Measurements from ENCODE around the gene FILIP1L.

Gene FILIP1L

GRCh38 chr3:99881121-99881524 lies 233.2 kb downstream of the FILIP1L start:
- no peak for DNase-seq

DNA sequence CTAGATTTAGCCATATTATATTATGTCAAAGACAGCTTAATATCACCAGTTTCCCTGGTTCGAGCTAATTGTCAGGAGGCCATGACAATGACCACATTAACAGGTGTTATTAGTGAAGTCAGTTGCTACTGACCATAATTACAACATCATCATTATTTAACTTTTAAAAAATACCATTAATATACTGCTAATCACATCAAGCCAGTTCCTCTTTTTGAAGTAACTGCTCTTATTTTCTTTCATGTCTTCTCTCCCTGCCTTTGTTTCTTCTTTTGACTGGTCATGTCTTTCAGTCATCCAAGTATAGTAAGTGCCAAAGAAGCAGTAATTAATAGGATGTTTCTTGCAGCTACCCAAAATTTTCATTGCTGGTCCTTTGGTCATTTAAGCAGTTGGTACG lies 235.0 kb downstream of the FILIP1L start:
- DNase-seq: no peak

- DNase-seq: no peak
Measured at GRCh38 chr3:99878005-99878404, 236.3 kb downstream of the FILIP1L start.

- no peak for DNase-seq
Measured at GRCh38 chr3:99877031-99877579, 237.2 kb downstream of the FILIP1L start.

DNA sequence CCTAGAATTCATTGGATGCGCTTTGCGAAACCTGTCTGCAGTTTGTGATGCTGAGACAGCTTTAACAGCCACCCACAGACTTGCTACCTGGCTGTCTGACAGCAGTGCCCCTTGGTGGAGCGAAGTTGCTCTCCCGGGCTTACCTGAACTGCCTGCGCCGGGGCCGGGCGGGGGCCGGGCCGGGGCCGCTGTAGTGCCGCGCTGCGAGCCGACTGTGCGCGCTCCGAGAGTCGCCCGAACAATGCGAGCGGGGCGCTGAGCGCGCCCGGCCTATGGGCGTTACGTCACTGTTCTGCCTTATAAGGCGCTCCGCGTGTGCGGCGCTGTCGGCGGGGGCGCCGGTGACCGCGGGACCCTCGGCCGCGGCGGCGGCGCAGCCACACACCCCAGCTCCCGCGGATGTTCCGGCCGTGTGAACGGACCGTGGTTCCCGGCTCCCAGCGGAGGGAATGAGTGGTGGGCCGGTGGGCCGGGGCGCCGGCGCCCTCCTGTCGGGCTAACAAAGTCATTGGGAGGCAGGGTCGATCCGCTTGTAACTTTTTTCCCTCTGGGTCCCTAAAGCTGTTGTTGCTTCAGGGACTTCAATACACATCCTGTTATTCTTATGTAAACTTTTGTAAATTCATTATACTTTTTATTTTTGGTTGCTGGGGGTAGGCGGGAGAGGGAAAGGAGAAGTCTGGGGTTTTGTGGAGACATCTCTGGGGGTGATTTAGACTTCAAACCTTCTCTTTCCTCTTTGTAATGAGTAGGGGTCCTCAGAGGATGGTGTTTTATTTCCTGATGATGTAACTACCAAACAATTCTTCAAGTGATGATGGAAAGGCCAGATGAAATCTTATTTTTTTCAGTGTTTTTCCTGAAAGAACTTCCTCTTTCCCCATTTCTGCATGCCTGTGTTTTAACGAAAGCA lies 238.1 kb downstream of the FILIP1L start:
- DNase-seq: peak; percentile 74

GRCh38 chr3:99875581-99875928 lies 238.7 kb downstream of the FILIP1L start:
- DNase-seq: no peak

DNA sequence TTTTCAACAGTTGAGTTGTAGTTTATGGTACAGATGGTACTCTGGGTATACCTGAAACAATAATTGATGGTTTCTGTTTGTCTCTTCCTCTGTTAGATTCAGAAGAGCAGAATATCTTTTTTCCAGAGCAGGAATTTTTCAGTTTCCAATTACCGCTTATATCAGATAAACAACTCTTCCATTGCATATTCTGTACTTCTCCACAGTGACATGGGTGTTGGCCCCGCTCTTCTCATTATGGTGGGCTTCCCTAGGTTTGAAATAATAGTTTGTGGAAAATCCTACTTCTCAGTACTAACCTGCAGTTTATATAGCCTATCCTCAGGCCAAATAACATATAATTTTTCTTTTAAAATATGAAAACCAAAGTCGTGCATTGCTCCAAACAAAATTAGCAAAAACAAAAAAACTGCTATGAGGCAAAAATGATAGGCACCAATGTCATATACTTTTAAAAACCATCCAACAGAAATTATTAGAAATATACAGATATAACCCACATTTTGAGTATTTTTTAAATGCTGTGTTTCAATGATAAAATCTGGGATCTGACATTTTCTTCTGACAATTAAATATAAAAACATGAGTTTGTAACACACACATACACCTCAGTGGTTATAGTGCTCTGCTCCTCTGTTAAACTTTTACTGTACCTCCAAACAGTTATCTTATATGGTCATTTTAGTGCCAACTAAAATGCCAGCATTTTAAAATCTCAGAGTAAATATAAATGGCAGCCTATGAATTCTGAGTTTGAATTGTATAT lies 239.9 kb downstream of the FILIP1L start:
- no peak for DNase-seq

DNA sequence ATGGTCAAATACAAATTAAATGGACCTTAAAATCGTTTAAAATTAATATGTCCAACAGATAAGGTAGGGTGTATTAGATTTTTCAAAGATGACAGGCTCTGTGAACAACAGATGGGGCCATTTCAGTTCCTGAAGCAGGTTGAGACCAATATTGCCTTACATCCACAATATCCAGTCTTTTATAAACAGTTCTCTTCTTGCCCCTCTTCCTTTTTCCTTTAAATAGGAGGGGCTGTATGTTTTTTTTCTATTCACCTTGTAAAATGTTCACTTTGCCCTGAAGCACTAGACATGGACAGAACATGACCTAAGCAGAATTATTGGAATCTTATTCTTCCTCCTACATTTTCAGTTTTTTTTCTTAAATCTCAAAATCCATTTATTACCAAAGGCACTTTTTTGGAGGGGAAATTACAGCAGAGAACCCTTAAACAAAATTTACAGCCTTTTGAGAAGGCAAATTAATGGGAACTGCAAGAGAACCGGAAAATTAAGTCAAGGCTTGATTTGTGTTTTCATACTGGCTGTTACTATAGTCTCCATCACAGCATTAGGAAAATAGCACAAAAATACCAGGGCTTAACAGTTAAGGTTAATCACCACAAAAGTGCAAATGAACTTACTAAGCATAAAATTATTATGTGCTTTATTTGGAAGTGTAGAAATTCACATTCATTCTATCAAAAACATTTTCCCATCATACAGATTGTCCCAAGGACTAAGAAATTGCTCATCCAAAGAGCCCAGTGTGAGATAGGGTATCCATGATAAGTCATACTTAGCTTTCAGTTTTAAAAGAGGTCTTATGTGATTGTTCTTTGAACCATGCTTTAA lies 240.8 kb downstream of the FILIP1L start:
- no peak for DNase-seq

DNA sequence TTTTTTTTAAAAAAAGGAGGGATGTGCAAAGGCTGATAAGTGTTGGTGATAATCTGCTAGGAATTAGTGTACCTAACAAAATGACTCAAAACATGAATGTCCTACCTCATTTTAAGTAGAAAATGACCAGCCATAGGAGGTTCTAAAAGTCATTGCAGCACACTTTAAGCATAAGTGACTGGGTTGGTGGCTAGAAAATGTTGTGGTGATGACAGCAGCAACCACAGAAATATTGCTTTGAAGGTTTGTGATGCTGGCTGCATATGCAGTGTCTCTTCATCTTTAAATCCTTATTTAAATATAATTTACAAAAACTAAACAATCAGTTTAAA lies 241.4 kb downstream of the FILIP1L start:
- no peak for DNase-seq

- DNase-seq: no peak
Measured at GRCh38 chr3:99871231-99872045, 242.9 kb downstream of the FILIP1L start.

DNA sequence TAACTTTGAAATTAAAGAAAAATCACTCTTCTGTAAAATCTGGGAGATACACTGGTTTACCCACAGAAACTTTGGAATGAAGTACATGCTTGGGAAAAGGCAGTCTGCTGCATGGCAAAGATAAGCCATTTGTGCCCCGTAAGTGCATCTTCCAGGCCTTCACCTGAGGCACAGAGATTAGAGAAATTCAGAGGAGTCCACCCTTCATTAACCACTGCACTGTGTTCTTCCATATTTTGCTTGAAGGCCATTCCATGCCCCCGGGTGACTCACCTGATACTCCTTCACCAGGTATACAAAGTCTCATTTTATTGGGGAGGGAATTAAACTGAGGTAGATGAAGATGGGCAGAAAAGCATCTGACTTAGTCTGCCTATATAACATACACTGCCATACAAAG lies 243.6 kb downstream of the FILIP1L start:
- DNase-seq: no peak

- no peak for DNase-seq
Measured at GRCh38 chr3:99869621-99870020, 244.7 kb downstream of the FILIP1L start.

DNA sequence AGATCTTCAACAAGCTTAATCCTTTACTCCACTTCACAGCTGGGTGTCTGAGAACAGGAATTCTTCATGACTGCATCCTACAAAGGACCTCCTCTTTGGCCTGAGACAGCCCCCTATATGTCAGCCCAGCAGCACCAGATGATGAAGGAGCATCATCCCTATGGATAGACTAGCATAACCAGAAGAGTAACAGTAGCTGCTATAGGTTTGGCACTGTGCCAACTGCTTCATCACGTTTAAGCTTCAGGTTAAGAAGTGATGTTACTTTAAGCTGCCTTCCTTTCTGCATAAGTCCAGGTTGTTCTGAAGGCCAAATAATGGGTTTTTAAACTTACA lies 246.0 kb downstream of the FILIP1L start:
- no peak for DNase-seq

DNA sequence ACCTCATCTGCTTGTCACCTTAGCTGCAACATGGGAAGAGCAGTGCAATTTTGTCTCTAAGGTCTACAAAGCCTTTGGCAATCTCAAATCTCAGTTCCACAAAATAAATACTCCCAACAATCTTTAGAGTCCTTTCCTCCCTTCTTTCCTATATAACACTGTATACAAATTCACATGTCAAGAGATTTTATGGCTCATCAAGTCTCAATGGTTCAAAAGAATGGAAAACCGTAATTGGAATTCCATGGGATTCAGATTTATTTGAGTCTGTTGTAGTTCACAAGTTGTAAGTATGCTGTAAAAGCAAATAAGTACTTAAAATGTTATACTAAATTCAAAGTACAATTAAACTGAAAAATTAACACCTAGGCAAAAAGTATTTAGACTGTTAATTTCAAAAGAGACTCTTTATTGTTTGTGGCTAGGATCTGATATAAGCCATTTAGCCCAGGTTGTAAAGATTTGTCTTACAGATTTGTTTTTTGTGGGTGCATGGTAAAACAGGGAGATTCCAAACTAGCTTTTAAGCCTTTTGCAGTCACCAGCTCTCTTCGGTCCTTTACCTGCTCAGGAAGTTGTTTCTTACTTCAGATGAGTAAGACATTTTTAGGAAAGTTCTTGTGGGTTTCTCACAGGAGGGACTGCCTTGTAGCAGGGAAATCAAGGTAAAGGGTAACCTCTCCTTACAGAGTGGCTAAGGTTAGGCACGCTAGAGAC lies 246.5 kb downstream of the FILIP1L start:
- no peak for DNase-seq

DNA sequence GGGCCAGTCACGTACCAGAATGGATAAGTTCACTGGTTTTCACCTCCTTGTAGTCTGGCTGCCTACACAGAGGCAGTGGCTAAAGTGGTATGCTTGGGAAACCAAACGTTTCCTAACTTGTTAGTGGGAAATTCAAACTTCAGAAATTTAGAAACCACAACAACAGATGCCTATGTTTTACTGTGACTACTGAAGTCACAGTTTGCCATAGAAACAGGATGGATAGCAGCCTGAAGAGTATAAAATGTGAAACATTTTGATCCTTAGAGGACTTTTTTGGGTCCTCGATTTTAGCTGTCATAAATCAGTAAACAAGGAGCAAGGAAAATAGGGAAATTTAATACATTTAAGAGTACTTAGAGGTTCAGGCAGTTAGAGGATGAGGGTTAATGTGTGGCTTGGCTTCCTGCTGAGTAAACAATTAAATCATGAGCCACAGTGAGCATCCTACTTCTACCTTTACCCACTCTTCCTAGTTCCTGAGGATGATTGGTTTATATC lies 248.0 kb downstream of the FILIP1L start:
- no peak for DNase-seq

DNA sequence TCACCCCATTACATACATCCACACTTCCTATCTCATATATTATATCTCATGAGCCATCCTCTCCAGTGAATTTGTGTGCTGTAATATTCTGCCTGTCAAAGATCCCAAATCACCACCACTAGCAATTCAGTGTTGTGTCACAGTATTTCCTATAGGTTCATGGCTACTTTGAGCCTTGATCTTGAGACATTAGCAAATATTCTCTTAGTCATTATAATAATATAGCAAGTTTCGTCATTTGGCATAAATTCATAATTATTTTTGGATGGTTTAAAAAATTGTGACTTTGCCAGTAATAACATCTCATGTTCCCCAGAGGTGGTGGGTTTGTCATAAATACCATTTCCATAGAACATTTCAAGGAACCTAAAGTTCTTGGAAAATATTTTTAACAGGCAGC lies 249.0 kb downstream of the FILIP1L start:
- no peak for DNase-seq

DNA sequence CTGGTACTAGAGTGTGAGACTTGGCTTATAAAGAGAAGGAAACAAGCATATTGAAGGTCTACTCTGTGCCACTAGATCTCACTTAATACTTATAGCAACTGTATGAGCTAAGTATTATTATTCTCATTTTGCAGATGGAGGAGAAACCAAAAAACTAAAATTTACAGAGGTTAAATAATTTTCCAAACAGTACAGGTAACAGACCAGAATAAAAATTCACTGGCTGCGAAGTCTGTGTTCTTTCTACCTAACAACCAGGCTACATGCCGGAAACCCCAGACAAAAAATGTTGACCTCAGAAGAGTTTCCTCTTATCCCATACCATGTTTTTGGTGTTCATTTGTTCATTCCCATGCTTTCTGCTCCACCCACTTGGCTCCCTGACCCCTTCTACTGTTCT lies 250.0 kb downstream of the FILIP1L start:
- no peak for DNase-seq

DNA sequence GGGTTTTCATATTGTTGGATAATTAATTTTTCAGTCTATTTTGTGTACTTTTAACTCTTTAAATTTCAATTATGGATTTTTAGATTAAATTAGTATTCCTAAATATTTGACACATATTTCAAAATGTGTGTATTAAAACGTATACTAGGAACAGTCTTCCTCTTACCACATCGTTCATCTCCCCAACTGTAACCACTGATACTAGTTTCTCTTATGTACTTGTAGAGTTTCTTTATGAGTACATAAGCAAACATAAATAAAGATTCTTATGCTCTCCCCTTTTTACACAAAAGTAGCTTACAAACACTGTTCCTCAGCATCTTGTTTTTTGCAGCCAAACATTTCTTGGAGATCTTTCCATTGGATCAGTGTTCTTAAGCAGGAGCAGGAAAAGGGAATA lies 250.7 kb downstream of the FILIP1L start:
- no peak for DNase-seq

- no peak for DNase-seq
Measured at GRCh38 chr3:99863002-99863401, 251.3 kb downstream of the FILIP1L start.

- no peak for DNase-seq
Measured at GRCh38 chr3:99862208-99862607, 252.1 kb downstream of the FILIP1L start.

DNA sequence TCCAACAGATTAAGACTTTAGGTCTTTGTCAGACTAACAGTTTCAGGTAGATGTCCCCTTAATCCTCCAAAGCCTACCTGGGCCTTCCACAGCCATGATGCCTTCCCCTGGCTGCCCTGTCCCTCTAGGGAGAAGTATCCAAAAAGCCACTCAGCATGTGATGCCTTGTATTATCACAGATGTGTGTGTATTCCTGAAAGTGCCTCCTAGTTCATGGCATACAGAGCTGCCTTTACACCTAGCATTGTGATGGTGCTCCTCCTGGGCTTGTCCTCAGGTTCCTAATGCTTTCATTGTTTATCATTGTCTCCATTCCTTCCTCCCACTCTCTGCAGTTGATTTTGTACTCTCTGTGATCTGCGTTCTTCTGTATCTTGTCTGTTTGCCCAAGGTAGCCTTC lies 253.1 kb downstream of the FILIP1L start:
- no peak for DNase-seq

GRCh38 chr3:99859825-99860224 lies 254.5 kb downstream of the FILIP1L start:
- DNase-seq: no peak
